Measurements from ENCODE around the gene COA7. TPM values are rescaled to one million over a fixed set of nuclear protein-coding genes. Genes with fewer than 3 reads are reported as not detected.

COA7 gene
- total RNA-seq, 1 experiment from 2014 or later, result 43.7 TPM

- TF ChIP-seq KAT7 (CRISPR knock-in tag; IDR thresholded peaks at IDR 0.05; ENCODE audit: borderline replicate concordance) (no peak), ZNF263 (CRISPR knock-in tag; IDR thresholded peaks at IDR 0.05; ENCODE audit: low read depth) (no peak), TCF7 (CRISPR knock-in tag; IDR thresholded peaks at IDR 0.05; ENCODE audit: low read depth) (no peak), ZNF138 (CRISPR knock-in tag; conservative IDR thresholded peaks at IDR 0.05) (no peak), ATF1 (CRISPR knock-in tag; IDR thresholded peaks at IDR 0.05) (no peak), NFE2L1 (CRISPR knock-in tag; IDR thresholded peaks at IDR 0.05) (no peak)
- TF ChIP-seq, protein P1, sequence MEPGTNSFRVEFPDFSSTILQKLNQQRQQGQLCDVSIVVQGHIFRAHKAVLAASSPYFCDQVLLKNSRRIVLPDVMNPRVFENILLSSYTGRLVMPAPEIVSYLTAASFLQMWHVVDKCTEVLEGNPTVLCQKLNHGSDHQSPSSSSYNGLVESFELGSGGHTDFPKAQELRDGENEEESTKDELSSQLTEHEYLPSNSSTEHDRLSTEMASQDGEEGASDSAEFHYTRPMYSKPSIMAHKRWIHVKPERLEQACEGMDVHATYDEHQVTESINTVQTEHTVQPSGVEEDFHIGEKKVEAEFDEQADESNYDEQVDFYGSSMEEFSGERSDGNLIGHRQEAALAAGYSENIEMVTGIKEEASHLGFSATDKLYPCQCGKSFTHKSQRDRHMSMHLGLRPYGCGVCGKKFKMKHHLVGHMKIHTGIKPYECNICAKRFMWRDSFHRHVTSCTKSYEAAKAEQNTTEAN (CRISPR knock-in tag; IDR thresholded peaks at IDR 0.05), result no peak
These were observed 9.1 kb upstream of the COA7 start (continued) for GRCh38 chr1:52706941-52707926.

GRCh38 chr1:52706136-52706670, 8.1 kb upstream of the COA7 start:
- DNase-seq (ENCODE audit: low spot score), result no peak
- POLR2A ChIA-PET, result interaction anchor here (0.5 kb wide), 1 partner anchor 87 kb away, joined by 4 read pairs; no protein-coding TSS in a partner anchor
- no peaks in the 10 kb centered on the region for H3K9me3 Mint-ChIP-seq
- TF ChIP-seq, protein P2, sequence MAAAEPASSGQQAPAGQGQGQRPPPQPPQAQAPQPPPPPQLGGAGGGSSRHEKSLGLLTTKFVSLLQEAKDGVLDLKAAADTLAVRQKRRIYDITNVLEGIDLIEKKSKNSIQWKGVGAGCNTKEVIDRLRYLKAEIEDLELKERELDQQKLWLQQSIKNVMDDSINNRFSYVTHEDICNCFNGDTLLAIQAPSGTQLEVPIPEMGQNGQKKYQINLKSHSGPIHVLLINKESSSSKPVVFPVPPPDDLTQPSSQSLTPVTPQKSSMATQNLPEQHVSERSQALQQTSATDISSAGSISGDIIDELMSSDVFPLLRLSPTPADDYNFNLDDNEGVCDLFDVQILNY (CRISPR knock-in tag; IDR thresholded peaks at IDR 0.05), result no peak
- no peak for TF ChIP-seq PRRX2 (CRISPR knock-in tag; IDR thresholded peaks at IDR 0.05)
- TF ChIP-seq FOXP1 (CRISPR knock-in tag; IDR thresholded peaks at IDR 0.05; ENCODE audit: borderline replicate concordance), result no peak
- no peak for TF ChIP-seq NFATC4 (CRISPR knock-in tag; IDR thresholded peaks at IDR 0.05)
- TF ChIP-seq NFYB (CRISPR knock-in tag; conservative IDR thresholded peaks at IDR 0.05; ENCODE audit: low read depth), result no peak
- TF ChIP-seq ZNF263 (CRISPR knock-in tag; IDR thresholded peaks at IDR 0.05; ENCODE audit: low read depth), result no peak
- TF ChIP-seq MYBL2 (CRISPR knock-in tag; IDR thresholded peaks at IDR 0.05), result no peak
- TF ChIP-seq, protein P1 (CRISPR knock-in tag; IDR thresholded peaks at IDR 0.05), result no peak
- no peak for TF ChIP-seq CBFB (CRISPR knock-in tag; IDR thresholded peaks at IDR 0.05; ENCODE audit: low read depth)
- TF ChIP-seq, protein P3, sequence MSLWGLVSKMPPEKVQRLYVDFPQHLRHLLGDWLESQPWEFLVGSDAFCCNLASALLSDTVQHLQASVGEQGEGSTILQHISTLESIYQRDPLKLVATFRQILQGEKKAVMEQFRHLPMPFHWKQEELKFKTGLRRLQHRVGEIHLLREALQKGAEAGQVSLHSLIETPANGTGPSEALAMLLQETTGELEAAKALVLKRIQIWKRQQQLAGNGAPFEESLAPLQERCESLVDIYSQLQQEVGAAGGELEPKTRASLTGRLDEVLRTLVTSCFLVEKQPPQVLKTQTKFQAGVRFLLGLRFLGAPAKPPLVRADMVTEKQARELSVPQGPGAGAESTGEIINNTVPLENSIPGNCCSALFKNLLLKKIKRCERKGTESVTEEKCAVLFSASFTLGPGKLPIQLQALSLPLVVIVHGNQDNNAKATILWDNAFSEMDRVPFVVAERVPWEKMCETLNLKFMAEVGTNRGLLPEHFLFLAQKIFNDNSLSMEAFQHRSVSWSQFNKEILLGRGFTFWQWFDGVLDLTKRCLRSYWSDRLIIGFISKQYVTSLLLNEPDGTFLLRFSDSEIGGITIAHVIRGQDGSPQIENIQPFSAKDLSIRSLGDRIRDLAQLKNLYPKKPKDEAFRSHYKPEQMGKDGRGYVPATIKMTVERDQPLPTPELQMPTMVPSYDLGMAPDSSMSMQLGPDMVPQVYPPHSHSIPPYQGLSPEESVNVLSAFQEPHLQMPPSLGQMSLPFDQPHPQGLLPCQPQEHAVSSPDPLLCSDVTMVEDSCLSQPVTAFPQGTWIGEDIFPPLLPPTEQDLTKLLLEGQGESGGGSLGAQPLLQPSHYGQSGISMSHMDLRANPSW (CRISPR knock-in tag; conservative IDR thresholded peaks at IDR 0.05; ENCODE audit: low read depth), result no peak
- no peak for TF ChIP-seq SOX15 (CRISPR knock-in tag; IDR thresholded peaks at IDR 0.05)
- peaks cover 15% of the 10 kb centered on the region for H3K4me1 Mint-ChIP-seq
- peaks cover 11% of the 10 kb centered on the region for H3K27me3 Mint-ChIP-seq (ENCODE audit: low read depth)
- H3K4me3 Mint-ChIP-seq, result no peak overlapping the region
- H3K36me3 Mint-ChIP-seq, result no peaks in the 10 kb centered on the region
- H3K27ac Mint-ChIP-seq, result 0 out of 2 replicates have a peak overlapping the region, but pooled peaks have one; percentile 14
- CTCF ChIA-PET, result no interaction called here
- no peak for ATAC-seq
